Mesenchymal stem cell (in vitro differentiated cells and primary cell): ENCODE data around the gene HOXB6.

ENCODE experiments used
- small RNA-seq: library from polyadenylated mRNA; stranded (forward); fragments of <200 nt; extraction: miRNeasy Mini kit (QIAGEN cat#:217004); gene quantifications from one replicate; pipeline ENCODE3, GENCODE V24; 2013; ENCODE audit warnings: low read depth

The HOXB6 gene

Small RNAs within 50 kb of the gene (small RNA-seq; reads per million reads assigned to genes)
- 28.2 reads per million, percentile 88 among the genes with 10 or more reads in this experiment for gene MIR196A1
